ENCODE results near the gene DDX1.
A peak's percentile ranks its signal among the peaks of the same experiment; 100 is the strongest.
"Not testable (repeated sequence)": the region's sequence is repeated elsewhere in the genome, so short reads cannot be mapped to it uniquely, and the experiment has no call there.

The DDX1 gene

GRCh38 chr2:15596968-15597367 is 5.3 kb downstream of the DDX1 start:
- no peak for DNase-seq

GRCh38 chr2:15599994-15600393 is 8.3 kb downstream of the DDX1 start:
- DNase-seq, result no peak

- DNase-seq, result no peak
These were observed 10.0 kb downstream of the DDX1 start for GRCh38 chr2:15601681-15602080.

GRCh38 chr2:15602393-15602792 is 10.7 kb downstream of the DDX1 start:
- DNase-seq, result no peak

GRCh38 chr2:15603044-15603765 is 11.5 kb downstream of the DDX1 start:
- DNase-seq, result no peak

- DNase-seq, result no peak
These were observed 12.3 kb downstream of the DDX1 start for GRCh38 chr2:15603948-15604347.

- DNase-seq, result no peak
These were observed 14.1 kb downstream of the DDX1 start for GRCh38 chr2:15605721-15606120.

- no peak for DNase-seq
These were observed 15.1 kb downstream of the DDX1 start for GRCh38 chr2:15606481-15607441.

GRCh38 chr2:15607709-15608391 is 16.2 kb downstream of the DDX1 start:
- DNase-seq, result no peak

- DNase-seq, result no peak
These were observed 16.7 kb downstream of the DDX1 start for GRCh38 chr2:15608392-15608761.

GRCh38 chr2:15609341-15610042 is 17.8 kb downstream of the DDX1 start:
- no peak for DNase-seq

GRCh38 chr2:15610430-15610952 is 18.8 kb downstream of the DDX1 start:
- no peak for DNase-seq

GRCh38 chr2:15612101-15612500 is 20.4 kb downstream of the DDX1 start:
- DNase-seq, result not testable (repeated sequence)

- no peak for DNase-seq
These were observed 22.2 kb downstream of the DDX1 start for GRCh38 chr2:15613736-15614429.

- DNase-seq, result no peak
These were observed 23.1 kb downstream of the DDX1 start for GRCh38 chr2:15614545-15615300.

GRCh38 chr2:15615301-15615920 is 23.7 kb downstream of the DDX1 start:
- peak in 1 of 2 experiments; percentile 31 for DNase-seq

GRCh38 chr2:15616429-15616828 is 24.8 kb downstream of the DDX1 start:
- no peak for DNase-seq

GRCh38 chr2:15616850-15617777 is 25.4 kb downstream of the DDX1 start:
- DNase-seq, result no peak

- DNase-seq, result no peak
These were observed 26.2 kb downstream of the DDX1 start for GRCh38 chr2:15617778-15618448.
